MM.1S (cell line): ENCODE results near the gene GAPDH.

Source experiments
- DNase-seq: peaks from one replicate; pipeline ENCODE4 v3.0.0-alpha.2; 2015
- H2AFZ ChIP-seq: fragments of 300-600 bp; sonication (generic); 2 replicates; pipeline ENCODE4 v1.6.0; 2016; ENCODE audit warnings: antibody characterized with exemption, low read length
- H3F3A ChIP-seq: fragments of 300-600 bp; sonication (generic); 2 replicates; pipeline ENCODE4 v1.6.1; 2016; ENCODE audit warnings: mild to moderate bottlenecking, antibody characterized with exemption, low read length, moderate library complexity, mixed read lengths; ENCODE audit not compliant: insufficient read depth
- H3K27ac ChIP-seq: fragments of 300-600 bp; sonication (generic); 2 replicates; pipeline ENCODE4 v1.5.1; 2016; ENCODE audit warnings: mild to moderate bottlenecking, low read length
- H3K27me3 ChIP-seq: fragments of 300-600 bp; sonication (generic); replicated peaks from 2 replicates; pipeline ENCODE4 v1.6.0; 2016; ENCODE audit warnings: low read length; ENCODE audit not compliant: insufficient read depth
- H3K36me3 ChIP-seq: fragments of 300-600 bp; sonication (generic); replicated peaks from 2 replicates; pipeline ENCODE4 v1.6.1; 2016; ENCODE audit warnings: mild to moderate bottlenecking, low read length, mixed read lengths; ENCODE audit not compliant: insufficient read depth
- H3K4me1 ChIP-seq: fragments of 300-600 bp; sonication (generic); 2 replicates; pipeline ENCODE4 v1.6.1; 2016; ENCODE audit warnings: low read length, mixed read lengths
- H3K4me2 ChIP-seq: fragments of 300-600 bp; sonication (generic); 2 replicates; pipeline ENCODE4 v1.6.0; 2016; ENCODE audit warnings: low read depth, low read length
- H3K4me3 ChIP-seq: fragments of 300-600 bp; sonication (generic); 2 replicates; pipeline ENCODE4 v1.5.1; 2016; ENCODE audit warnings: low read length, mixed read lengths
- H3K79me2 ChIP-seq: fragments of 300-600 bp; sonication (generic); 2 replicates; pipeline ENCODE4 v1.6.1; 2016; ENCODE audit warnings: mixed run types, low read length, mixed read lengths
- H3K9ac ChIP-seq: fragments of 300-600 bp; sonication (generic); 2 replicates; pipeline ENCODE4 v1.6.1; 2016; ENCODE audit warnings: low read length, mixed read lengths
- H3K9me2 ChIP-seq: fragments of 300-600 bp; sonication (generic); replicated peaks from 2 replicates; pipeline ENCODE4 v1.6.1; 2016; ENCODE audit warnings: mild to moderate bottlenecking, low read length, mixed read lengths; ENCODE audit not compliant: insufficient read depth
- H3K9me3 ChIP-seq: fragments of 300-600 bp; sonication (generic); replicated peaks from 2 replicates; pipeline ENCODE4 v1.6.1; 2016; ENCODE audit warnings: mild to moderate bottlenecking, low read length, mixed read lengths; ENCODE audit not compliant: insufficient read depth
- H4K20me1 ChIP-seq: fragments of 300-600 bp; sonication (generic); 2 replicates; pipeline ENCODE4 v1.6.1; 2016; ENCODE audit warnings: mild to moderate bottlenecking, low read length, moderate library complexity, mixed read lengths; ENCODE audit not compliant: insufficient read depth
- EZH2 ChIP-seq: fragments of 300-600 bp; sonication (generic); optimal IDR thresholded peaks from 2 replicates; pipeline ENCODE3; 2017; ENCODE audit warnings: low read depth, mild to moderate bottlenecking, antibody characterized with exemption, low read length, mixed read lengths
- EZH2phosphoT487 ChIP-seq: fragments of 300-600 bp; sonication (generic); IDR thresholded peaks from 2 replicates; pipeline ENCODE4 v1.6.1; 2018; ENCODE audit warnings: antibody characterized with exemption, low read length
- TF ChIP-seq, protein P1 (sequence below): fragments of 300-600 bp; sonication (generic); IDR thresholded peaks from 2 replicates; pipeline ENCODE4 v1.5.1; 2016; ENCODE audit warnings: antibody characterized with exemption, low read length, mixed read lengths

Gene GAPDH

DNA sequence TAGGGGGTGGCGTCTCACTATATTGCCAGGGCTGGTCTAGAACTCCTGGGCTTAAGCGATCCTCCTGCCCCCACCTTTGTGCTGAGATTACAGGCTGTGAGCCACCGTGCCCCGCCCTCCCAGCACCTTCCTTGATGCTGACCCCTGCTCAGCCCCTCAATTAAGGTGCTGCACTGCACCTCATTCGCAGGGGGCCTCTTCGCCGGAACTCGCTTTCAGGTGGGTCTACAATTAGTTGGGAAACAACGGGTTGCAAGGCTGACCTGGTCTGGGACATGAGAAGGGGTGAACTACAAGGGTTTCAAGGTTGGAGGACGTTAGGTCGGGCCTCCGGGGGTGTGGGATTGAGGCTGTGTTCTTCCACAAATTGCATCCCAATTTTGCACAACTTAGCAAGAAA is 35.0 kb downstream of the GAPDH start:
- DNase-seq: no peak
- Histone ChIP-seq H3K36me3 (peaks cover 8% of the 10 kb centered on the region), H3K9ac (no peak overlapping the region), H4K20me1 (no peaks in the 10 kb centered on the region), H2AFZ (no peak overlapping the region), H3K79me2 (peaks cover 35% of the 10 kb centered on the region), H3K27me3 (no peaks in the 10 kb centered on the region), H3F3A (peaks cover 21% of the 10 kb centered on the region; the same call in 1 of the 2 replicates), H3K4me1 (no peaks in the 10 kb centered on the region), H3K9me3 (no peaks in the 10 kb centered on the region), H3K4me2 (no peak overlapping the region), H3K9me2 (no peaks in the 10 kb centered on the region), H3K27ac (no peak overlapping the region), H3K4me3 (no peak overlapping the region)
- TF ChIP-seq EZH2phosphoT487 (no peak), EZH2 (no peak)
- TF ChIP-seq, protein P1, sequence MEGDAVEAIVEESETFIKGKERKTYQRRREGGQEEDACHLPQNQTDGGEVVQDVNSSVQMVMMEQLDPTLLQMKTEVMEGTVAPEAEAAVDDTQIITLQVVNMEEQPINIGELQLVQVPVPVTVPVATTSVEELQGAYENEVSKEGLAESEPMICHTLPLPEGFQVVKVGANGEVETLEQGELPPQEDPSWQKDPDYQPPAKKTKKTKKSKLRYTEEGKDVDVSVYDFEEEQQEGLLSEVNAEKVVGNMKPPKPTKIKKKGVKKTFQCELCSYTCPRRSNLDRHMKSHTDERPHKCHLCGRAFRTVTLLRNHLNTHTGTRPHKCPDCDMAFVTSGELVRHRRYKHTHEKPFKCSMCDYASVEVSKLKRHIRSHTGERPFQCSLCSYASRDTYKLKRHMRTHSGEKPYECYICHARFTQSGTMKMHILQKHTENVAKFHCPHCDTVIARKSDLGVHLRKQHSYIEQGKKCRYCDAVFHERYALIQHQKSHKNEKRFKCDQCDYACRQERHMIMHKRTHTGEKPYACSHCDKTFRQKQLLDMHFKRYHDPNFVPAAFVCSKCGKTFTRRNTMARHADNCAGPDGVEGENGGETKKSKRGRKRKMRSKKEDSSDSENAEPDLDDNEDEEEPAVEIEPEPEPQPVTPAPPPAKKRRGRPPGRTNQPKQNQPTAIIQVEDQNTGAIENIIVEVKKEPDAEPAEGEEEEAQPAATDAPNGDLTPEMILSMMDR: no peak

DNA sequence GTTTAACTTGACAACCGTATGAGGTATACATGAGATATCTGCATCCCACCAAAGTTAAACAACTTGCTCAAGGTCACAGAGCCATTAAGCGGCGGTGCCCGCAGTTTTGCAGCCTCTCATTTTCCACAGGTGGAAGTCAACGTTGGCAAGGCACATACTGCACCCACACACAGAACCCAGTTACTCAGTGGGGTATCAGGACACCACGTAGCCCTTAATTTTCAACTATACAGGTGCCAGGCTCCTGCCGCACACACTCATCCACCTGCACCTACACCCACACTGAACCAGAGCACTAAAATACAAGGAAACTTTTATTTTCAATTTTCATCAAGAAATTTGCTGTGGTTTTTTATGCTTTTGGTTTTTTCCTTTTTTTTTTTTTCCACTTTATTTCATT is 35.5 kb downstream of the GAPDH start:
- Histone ChIP-seq H3K9ac (no peak overlapping the region), H3K9me3 (no peaks in the 10 kb centered on the region), H3K4me2 (no peak overlapping the region), H3K4me3 (no peak overlapping the region), H2AFZ (no peak overlapping the region), H3K27ac (no peak overlapping the region), H3K9me2 (no peaks in the 10 kb centered on the region), H4K20me1 (no peaks in the 10 kb centered on the region), H3K27me3 (no peaks in the 10 kb centered on the region), H3K79me2 (peaks cover 33% of the 10 kb centered on the region), H3F3A (peaks cover 25% of the 10 kb centered on the region; the same call in 1 of the 2 replicates), H3K36me3 (peaks cover 12% of the 10 kb centered on the region), H3K4me1 (no peaks in the 10 kb centered on the region)
- no peak for DNase-seq
- TF ChIP-seq EZH2 (no peak), EZH2phosphoT487 (no peak)
- TF ChIP-seq, protein P1: no peak

DNA sequence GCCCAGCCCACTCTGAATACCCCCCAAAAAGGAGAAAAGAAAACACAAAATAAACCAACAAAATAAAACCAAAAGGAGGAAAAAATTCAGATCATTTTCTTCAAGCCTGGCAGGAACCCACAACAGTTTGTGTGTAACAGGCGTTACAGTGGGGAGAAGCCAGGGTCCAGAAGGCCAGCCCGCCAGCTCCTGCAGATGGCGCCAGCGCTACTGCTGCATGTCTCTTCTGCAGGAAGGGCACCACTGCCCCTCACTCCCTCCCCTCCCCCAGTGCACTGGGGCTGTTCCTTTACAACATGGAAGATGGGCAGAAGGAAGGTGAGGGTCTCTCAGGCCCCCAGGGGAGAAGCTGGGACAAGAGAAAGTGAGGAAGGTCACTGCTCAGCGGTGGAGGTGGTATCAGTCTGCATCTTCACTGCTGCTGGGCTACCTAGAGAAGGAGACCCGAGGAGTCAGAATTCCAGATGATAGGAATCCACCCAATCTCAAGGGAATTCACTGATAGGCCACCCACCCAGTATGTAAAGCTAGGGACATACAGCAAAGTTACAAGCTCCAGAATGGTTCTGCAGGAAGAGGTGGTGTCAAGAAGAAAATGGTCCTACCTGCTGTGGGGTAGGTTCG is 36.1 kb downstream of the GAPDH start:
- no peak overlapping the region for H3K27ac ChIP-seq
- DNase-seq: peak; percentile 42
- H3K36me3 ChIP-seq: peaks cover 12% of the 10 kb centered on the region

More for the DNA sequence above, 36.1 kb downstream of the GAPDH start:
- H4K20me1 ChIP-seq: no peaks in the 10 kb centered on the region
- peaks cover 25% of the 10 kb centered on the region; the same call in 1 of the 2 replicates for H3F3A ChIP-seq
- TF ChIP-seq, protein P1: peak; percentile 49
- TF ChIP-seq EZH2phosphoT487: no peak
- H3K4me3 ChIP-seq: no peak overlapping the region
- H3K4me2 ChIP-seq: no peak overlapping the region
- no peaks in the 10 kb centered on the region for H3K4me1 ChIP-seq
- H3K79me2 ChIP-seq: peaks cover 27% of the 10 kb centered on the region
- no peaks in the 10 kb centered on the region for H3K9me3 ChIP-seq
- H2AFZ ChIP-seq: no peak overlapping the region
- H3K9ac ChIP-seq: no peak overlapping the region
- H3K27me3 ChIP-seq: no peaks in the 10 kb centered on the region
- no peaks in the 10 kb centered on the region for H3K9me2 ChIP-seq
